Pulmonary artery endothelial cell (primary cell): ENCODE measurements around the gene CHSY1. TPM values are rescaled to one million over a fixed set of nuclear protein-coding genes. Genes with fewer than 3 reads are reported as not detected.

ENCODE experiments used
- total RNA-seq: library from RNA; depleted of rRNA; stranded (reverse); fragments of >200 nt; gene quantifications from 2 replicates; pipeline ENCODE4 v1.2.3, GENCODE V29; 2014

Gene CHSY1
- total RNA-seq, 1 donor from 2014 or later: 50.5 TPM

Other genes starting within 250 kb of the CHSY1 start
- gene SELENOS, start 25.4 kb upstream of the CHSY1 start, total RNA-seq: 49.5 and 67.9 TPM in 2 replicates
- 24.7 and 37.8 TPM in 2 replicates for gene SNRPA1, start 43.2 kb upstream of the CHSY1 start, total RNA-seq
- 0.04 and 0.26 TPM in 2 replicates for gene PCSK6, start 237.7 kb upstream of the CHSY1 start, total RNA-seq